Midbrain (tissue), 1 donor: ENCODE results near the gene NELL1.
"Not testable (repeated sequence)": the region's sequence is repeated elsewhere in the genome, so short reads cannot be mapped to it uniquely, and the experiment has no call there.

Experiments
- DNase-seq: peaks from one replicate; lab custom pipeline; 2025; lab: John Stamatoyannopoulos, UW

Gene NELL1

GRCh38 chr11:20770414-20770946 lies 101.1 kb downstream of the NELL1 start:
- DNase-seq, result no peak

GRCh38 chr11:20771026-20771425 lies 101.6 kb downstream of the NELL1 start:
- DNase-seq, result no peak

DNA sequence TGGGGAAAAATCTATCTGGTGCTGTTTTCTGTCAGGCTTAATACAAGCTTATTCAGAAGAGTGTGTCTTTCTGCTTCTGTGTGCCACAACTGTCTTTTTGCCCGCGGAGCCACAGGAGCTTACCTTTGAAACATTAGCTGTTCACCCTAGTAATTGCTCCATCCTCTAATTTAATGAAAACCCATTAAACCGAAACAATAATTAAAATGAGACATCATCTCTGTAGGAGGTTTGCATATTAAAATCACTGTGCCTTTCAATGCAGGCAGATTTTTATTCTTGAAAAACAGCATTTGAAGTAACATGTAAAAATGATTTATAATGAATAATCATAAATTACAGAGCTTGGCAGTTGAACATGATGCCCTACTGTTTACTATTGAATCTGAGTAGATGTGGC lies 102.3 kb downstream of the NELL1 start:
- no peak for DNase-seq

GRCh38 chr11:20775331-20775730 lies 105.9 kb downstream of the NELL1 start:
- DNase-seq, result no peak

DNA sequence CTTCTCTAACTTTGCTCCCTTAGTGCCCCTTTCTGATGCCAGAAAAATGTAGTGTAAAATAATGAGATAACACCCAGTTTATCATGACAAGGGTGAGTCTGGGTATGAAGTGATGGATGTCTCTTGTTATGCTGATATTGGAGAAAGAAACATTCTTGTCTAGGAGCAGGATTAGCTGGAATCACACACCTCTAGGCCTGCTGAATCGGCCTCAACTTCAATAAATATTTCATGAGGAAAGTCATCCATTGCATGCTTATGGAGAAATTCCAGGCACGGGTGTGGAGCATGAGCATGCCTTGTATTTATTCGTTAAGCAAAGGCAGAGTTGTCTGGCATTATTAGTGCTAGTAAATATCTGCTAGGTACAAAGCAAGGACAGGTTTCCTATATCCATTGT lies 113.4 kb downstream of the NELL1 start:
- no peak for DNase-seq

- DNase-seq, result no peak
These were observed 113.8 kb downstream of the NELL1 start for GRCh38 chr11:20783220-20783619.

DNA sequence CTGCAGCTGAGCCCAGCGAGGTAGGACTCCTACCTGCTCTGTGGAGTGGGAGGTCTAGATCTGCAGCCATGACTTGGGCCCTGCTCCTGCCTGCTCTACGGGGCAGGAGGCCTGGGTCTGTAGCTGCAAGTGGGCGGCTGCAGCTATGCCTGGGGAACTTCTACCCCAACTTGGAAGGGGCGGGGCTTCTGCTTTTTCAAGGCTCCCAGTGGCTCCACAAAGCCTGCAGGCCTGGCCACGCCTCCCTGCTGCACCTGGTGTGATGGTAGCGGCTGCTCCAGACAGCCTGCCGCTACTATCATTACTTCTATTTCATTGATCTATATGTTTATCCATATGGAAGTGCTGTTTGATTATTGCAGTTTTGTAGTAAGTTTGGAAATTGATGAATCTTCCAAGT lies 121.2 kb downstream of the NELL1 start:
- DNase-seq, result no peak

GRCh38 chr11:20795005-20795404 lies 125.6 kb downstream of the NELL1 start:
- no peak for DNase-seq

- DNase-seq, result no peak
These were observed 138.9 kb downstream of the NELL1 start for GRCh38 chr11:20808328-20808727.

- no peak for DNase-seq
These were observed 151.7 kb downstream of the NELL1 start for GRCh38 chr11:20821046-20821445.

DNA sequence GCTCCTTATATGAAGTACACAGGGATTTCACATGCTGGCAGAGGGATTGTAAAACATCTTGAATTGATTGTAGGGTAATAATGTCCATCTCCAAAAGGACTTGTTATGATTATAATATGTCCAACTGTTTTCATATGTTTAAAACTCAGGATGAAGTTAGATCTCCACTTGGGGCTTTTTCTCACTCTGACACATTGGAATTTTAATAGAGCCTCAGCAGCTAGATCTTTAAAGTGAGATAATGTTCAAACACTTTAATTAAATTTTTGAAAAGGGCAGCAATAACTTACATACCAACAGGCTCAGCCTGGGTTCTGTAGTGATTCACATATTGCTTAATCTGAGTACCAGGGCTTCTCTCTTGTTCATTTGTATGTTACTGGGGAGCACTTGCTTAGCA lies 152.1 kb downstream of the NELL1 start:
- no peak for DNase-seq

DNA sequence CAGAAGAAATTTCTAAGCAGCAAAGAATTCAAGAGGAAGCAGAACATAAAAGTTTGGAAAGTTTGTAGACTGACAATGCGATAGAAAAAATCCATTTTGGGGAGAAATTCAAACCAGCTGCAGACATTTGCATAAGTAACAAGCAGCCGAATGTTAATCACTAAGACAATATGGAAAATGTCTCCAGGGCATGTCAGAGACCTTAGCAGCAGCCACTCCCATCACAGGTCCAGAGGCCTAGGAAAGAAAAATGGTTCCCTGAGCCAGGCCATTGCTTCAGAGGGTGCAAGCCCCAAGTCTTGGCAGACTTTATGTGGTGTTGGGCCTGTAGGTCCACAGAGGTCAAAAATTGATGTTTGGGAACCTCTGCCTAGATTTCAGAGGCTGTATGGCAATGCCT lies 155.4 kb downstream of the NELL1 start:
- no peak for DNase-seq

GRCh38 chr11:20835561-20835960 lies 166.2 kb downstream of the NELL1 start:
- no peak for DNase-seq

- no peak for DNase-seq
These were observed 169.8 kb downstream of the NELL1 start for GRCh38 chr11:20839231-20839630.

GRCh38 chr11:20840341-20840740 lies 171.0 kb downstream of the NELL1 start:
- no peak for DNase-seq

GRCh38 chr11:20844216-20844615 lies 174.8 kb downstream of the NELL1 start:
- DNase-seq, result no peak

DNA sequence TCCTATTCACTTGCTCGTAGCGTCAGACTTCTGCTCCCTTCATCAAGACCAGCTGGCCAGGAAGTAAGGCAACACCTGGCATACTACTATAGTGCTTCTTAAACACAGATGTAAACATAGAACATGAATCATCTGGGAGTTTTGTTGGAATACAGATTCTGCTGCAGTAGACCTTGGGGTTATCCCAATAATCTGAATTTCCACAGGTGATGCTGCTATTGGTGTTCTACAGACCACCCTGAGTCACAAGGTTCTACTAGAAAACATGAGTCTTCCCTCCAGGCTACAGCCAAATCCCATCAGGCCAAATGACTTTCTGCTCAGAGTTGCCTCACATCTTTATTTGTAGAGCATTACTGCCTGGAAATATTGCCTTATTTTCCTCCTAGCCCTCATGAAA lies 175.2 kb downstream of the NELL1 start:
- DNase-seq, result no peak

DNA sequence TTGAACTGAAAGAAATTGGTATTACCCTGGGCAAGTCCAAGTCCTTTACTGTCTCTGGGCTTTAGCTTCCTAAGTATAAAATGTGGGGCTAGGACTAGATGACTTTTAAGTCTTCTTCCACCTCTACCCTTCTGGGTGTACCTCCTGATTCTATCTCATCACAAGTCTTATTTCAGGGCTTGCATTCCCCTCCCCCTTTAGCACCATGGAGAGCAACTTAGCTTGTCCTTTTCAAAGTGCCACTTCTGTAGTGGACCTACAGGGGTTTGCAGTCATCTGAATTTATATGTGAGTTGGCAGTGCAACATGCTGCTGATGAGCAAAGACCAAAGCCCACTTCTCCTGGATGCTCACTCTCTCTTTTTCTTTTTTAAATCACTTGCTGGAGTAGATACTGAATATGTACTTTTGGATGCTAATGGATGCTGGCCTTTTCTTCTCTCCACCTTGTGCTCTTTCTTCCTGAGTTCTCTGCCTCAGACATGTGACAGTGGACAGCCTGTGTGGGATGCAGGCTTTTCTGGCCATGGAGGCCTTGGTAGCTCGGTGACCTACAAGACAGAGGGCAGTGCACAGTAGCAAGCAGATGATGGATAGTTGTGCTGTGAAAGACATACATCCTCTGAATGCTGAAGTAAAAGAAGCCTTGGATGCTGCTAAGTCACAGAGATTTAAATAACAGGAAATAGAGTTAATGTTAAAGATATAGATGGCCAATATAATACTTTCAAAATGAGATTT lies 185.0 kb downstream of the NELL1 start:
- no peak for DNase-seq

DNA sequence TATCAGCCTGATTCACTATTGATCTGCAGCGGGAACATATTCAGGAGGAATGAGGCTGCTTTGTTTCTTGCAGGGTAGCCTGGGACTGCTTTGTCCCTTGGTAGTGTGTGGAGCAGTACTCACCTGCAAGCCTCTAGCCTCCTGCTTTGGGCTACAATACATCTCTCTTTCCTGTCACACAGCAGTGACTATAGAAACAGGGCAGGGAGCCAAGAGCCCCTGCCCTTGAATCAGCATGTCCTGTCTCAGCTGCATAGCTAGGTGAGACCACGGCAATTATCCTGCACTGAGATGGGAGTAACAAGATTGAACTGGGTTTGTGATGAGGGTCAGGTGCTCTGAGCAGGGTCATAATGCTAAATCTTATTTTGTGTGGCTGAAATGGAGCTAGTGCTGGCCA lies 191.9 kb downstream of the NELL1 start:
- no peak for DNase-seq

DNA sequence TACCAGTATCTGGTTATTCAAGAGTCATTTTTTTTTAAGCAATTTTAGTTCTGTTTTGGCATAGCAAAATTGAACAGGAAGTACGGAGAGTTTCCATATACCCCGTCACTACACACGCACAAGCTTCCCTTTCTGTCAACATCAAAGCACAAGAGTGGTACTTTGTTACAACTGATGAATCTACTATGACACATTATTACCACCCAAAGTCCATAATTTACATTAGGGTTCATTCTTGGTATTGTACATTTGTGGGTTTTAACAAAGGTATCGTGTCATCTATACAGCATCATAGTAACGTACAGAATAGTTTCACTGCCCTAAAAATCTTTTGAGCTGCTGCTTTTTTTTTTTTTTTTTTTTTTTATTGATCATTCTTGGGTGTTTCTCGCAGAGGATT lies 192.9 kb downstream of the NELL1 start:
- not testable (repeated sequence) for DNase-seq

GRCh38 chr11:20864628-20865027 lies 195.2 kb downstream of the NELL1 start:
- no peak for DNase-seq

GRCh38 chr11:20865161-20865560 lies 195.8 kb downstream of the NELL1 start:
- DNase-seq, result no peak

GRCh38 chr11:20869123-20869522 lies 199.7 kb downstream of the NELL1 start:
- no peak for DNase-seq

DNA sequence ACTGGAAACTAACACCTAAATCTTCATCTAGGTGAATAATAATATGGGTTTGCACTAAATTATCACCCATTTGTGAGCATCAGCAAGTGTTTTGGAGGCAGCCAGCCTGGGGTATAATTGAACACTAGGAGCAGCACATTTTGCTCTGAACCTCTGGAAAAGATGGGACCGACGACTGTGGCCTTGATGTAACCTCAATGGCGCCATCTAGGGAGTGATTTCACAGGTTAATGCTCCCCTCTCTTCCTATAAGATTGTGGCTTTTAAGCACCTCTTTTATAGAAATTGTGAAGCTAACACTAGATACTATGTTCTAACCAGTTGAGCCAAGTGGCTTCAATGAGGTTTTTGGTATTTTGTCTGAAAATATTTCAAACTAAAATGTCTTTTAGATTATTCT lies 203.7 kb downstream of the NELL1 start:
- DNase-seq, result peak; percentile 27
